ENCODE results near the gene VPS37C. TPM values are rescaled to one million over a fixed set of nuclear protein-coding genes. Genes with fewer than 3 reads are reported as not detected.

Gene VPS37C
- total RNA-seq, 1 donor from 2014 or later, result 29.1 TPM

- Mint-ChIP-seq H3K27ac (no peak overlapping the region), H3K27me3 (ENCODE audit: low read depth) (no peaks in the 10 kb centered on the region), H3K4me1 (no peaks in the 10 kb centered on the region), H3K36me3 (no peaks in the 10 kb centered on the region), H3K4me3 (no peak overlapping the region), H3K9me3 (no peaks in the 10 kb centered on the region)
- no peak for TF ChIP-seq CTCF (IDR thresholded peaks at IDR 0.05; ENCODE audit: unreplicated experiment)
- no peak for DNase-seq (ENCODE audit: low spot score in 2 of 2, unreplicated experiment in 2 of 2)
Observed at GRCh38 chr11:61111786-61112517, 49.3 kb downstream of the VPS37C start.

GRCh38 chr11:61111050-61111435 is 50.2 kb downstream of the VPS37C start:
- no peaks in the 10 kb centered on the region for H3K9me3 Mint-ChIP-seq
- no peak for DNase-seq (ENCODE audit: low spot score in 2 of 2, unreplicated experiment in 2 of 2)
- H3K27me3 Mint-ChIP-seq (ENCODE audit: low read depth), result no peaks in the 10 kb centered on the region
- H3K4me3 Mint-ChIP-seq, result no peak overlapping the region
- no peak overlapping the region for H3K27ac Mint-ChIP-seq
- TF ChIP-seq CTCF (IDR thresholded peaks at IDR 0.05; ENCODE audit: unreplicated experiment), result no peak
- H3K36me3 Mint-ChIP-seq, result no peaks in the 10 kb centered on the region
- no peaks in the 10 kb centered on the region for H3K4me1 Mint-ChIP-seq

GRCh38 chr11:61110255-61111049 is 50.8 kb downstream of the VPS37C start:
- TF ChIP-seq CTCF (IDR thresholded peaks at IDR 0.05; ENCODE audit: unreplicated experiment), result no peak
- Mint-ChIP-seq H3K4me3 (no peak overlapping the region), H3K9me3 (no peaks in the 10 kb centered on the region), H3K27ac (no peak overlapping the region), H3K27me3 (ENCODE audit: low read depth) (no peaks in the 10 kb centered on the region), H3K4me1 (no peaks in the 10 kb centered on the region), H3K36me3 (no peaks in the 10 kb centered on the region)
- no peak for DNase-seq (ENCODE audit: low spot score in 2 of 2, unreplicated experiment in 2 of 2)

- no peak for TF ChIP-seq CTCF (IDR thresholded peaks at IDR 0.05; ENCODE audit: unreplicated experiment)
- DNase-seq (ENCODE audit: low spot score in 2 of 2, unreplicated experiment in 2 of 2), result no peak
- Mint-ChIP-seq H3K36me3 (no peaks in the 10 kb centered on the region), H3K27ac (no peak overlapping the region), H3K4me3 (no peak overlapping the region), H3K9me3 (no peaks in the 10 kb centered on the region), H3K4me1 (no peaks in the 10 kb centered on the region), H3K27me3 (ENCODE audit: low read depth) (no peaks in the 10 kb centered on the region)
Observed at GRCh38 chr11:61109671-61110070, 51.6 kb downstream of the VPS37C start.

GRCh38 chr11:61108847-61109585 is 52.2 kb downstream of the VPS37C start:
- H3K9me3 Mint-ChIP-seq, result no peaks in the 10 kb centered on the region
- no peak overlapping the region for H3K4me3 Mint-ChIP-seq
- no peak for TF ChIP-seq CTCF (IDR thresholded peaks at IDR 0.05; ENCODE audit: unreplicated experiment)
- no peaks in the 10 kb centered on the region for H3K4me1 Mint-ChIP-seq
- no peak for DNase-seq (ENCODE audit: low spot score in 2 of 2, unreplicated experiment in 2 of 2)
- H3K36me3 Mint-ChIP-seq, result no peaks in the 10 kb centered on the region
- H3K27ac Mint-ChIP-seq, result no peak overlapping the region
- no peaks in the 10 kb centered on the region for H3K27me3 Mint-ChIP-seq (ENCODE audit: low read depth)

Measured in mesothelial cell of epicardium (in vitro differentiated cells).